ENCODE data around the gene NOMO2.
"Not testable (repeated sequence)": the region's sequence is repeated elsewhere in the genome, so short reads cannot be mapped to it uniquely, and the experiment has no call there.

NOMO2 gene

DNA sequence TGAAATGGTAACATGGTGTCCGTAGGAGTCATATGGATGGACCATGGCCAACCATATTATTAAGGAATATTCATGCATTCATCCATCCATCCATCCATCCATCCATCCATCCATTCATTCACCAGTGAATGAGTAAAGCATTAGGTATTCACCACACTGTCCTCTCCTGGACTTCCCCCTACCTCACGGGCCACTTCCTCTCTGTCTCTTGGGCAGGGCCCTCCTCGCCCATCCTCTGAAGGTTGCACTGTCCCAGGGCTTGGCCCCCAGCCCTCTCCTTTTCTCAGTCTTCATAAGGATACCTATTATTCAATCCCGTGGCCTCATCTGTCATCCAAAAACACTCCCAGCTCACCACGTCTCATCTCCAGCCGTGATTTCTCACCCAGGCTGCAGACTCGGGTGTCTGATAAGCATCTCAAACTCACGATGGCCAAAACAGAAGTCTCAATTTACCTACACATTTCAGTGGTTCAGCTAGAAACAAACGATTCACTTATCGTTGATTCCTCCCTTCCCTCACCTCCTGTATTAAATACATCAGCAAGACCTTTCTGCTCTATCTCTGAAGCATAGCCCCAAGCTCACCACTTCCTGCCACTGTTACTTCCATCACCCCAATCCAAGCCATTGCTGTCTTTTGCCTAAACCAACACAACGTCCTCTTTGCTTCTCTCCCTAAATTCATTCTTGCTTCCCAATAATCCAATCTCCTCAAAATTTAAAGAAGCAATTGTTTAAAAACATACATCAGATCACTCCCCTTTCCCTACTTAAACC is 69.6 kb downstream of the NOMO2 start:
- not testable (repeated sequence) for H3K9me3 ChIP-seq (ENCODE audit: insufficient read depth, low read depth, low read length); H3K4me3 ChIP-seq (ENCODE audit: low read length); H3K4me1 ChIP-seq (ENCODE audit: insufficient read depth, low read length); H3K27ac ChIP-seq (ENCODE audit: low read depth, low read length); H3K36me3 ChIP-seq (ENCODE audit: insufficient read depth, low read length); H3K27me3 ChIP-seq (ENCODE audit: insufficient read depth, low read length); H3K9ac ChIP-seq (ENCODE audit: low read depth, low read length)
- WGBS, result no CpG with 5 or more reads among the region's 11 CpGs

DNA sequence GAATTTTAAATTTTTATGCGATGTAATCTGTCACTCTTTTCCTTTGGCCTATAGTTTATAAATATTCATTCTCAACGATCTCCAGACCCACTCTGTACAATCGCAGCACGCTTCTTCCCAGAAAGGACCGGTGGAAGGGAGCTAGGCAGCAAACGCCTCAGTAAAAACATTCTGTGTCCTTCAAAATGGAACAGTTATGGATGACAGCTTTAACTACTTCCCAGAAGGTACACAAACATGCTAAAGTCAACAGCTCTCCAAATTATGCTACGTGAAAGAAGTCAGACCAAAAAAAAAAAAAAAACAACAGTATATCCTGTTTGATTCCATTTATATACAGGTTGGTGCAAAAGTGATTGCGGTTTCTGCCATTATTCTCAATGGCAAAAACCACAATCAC is 125.9 kb downstream of the NOMO2 start:
- H3K27ac ChIP-seq (ENCODE audit: low read depth, low read length); H3K9ac ChIP-seq (ENCODE audit: low read depth, low read length); H3K27me3 ChIP-seq (ENCODE audit: insufficient read depth, low read length); H3K4me3 ChIP-seq (ENCODE audit: low read length); H3K36me3 ChIP-seq (ENCODE audit: insufficient read depth, low read length); H3K9me3 ChIP-seq (ENCODE audit: insufficient read depth, low read depth, low read length); H3K4me1 ChIP-seq (ENCODE audit: insufficient read depth, low read length): not testable (repeated sequence)
- 100% methylated on average over 2 of the region's 8 CpGs for WGBS

DNA sequence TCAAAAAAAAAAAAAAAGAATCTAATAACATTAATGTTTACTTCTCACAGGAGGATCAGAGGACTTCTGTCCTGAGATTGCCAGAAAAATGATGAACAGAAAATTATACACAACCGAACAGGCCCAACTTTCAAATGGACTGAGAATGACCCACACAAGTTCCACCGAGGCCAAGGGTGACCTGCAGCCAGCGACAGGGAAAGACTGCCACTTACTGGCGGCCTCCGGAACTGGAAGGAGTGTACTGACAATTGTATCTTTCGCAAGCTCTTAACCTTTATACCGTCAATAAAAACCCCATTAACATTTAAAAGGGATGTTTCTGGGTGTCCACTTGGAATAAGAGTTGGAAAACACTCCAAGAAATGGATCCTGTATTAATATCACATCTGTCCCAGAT is 146.1 kb downstream of the NOMO2 start:
- not testable (repeated sequence) for H3K9ac ChIP-seq (ENCODE audit: low read depth, low read length); H3K27me3 ChIP-seq (ENCODE audit: insufficient read depth, low read length); H3K27ac ChIP-seq (ENCODE audit: low read depth, low read length); H3K4me1 ChIP-seq (ENCODE audit: insufficient read depth, low read length); H3K9me3 ChIP-seq (ENCODE audit: insufficient read depth, low read depth, low read length); H3K4me3 ChIP-seq (ENCODE audit: low read length); H3K36me3 ChIP-seq (ENCODE audit: insufficient read depth, low read length)
- no CpG with 5 or more reads among the region's 7 CpGs for WGBS

DNA sequence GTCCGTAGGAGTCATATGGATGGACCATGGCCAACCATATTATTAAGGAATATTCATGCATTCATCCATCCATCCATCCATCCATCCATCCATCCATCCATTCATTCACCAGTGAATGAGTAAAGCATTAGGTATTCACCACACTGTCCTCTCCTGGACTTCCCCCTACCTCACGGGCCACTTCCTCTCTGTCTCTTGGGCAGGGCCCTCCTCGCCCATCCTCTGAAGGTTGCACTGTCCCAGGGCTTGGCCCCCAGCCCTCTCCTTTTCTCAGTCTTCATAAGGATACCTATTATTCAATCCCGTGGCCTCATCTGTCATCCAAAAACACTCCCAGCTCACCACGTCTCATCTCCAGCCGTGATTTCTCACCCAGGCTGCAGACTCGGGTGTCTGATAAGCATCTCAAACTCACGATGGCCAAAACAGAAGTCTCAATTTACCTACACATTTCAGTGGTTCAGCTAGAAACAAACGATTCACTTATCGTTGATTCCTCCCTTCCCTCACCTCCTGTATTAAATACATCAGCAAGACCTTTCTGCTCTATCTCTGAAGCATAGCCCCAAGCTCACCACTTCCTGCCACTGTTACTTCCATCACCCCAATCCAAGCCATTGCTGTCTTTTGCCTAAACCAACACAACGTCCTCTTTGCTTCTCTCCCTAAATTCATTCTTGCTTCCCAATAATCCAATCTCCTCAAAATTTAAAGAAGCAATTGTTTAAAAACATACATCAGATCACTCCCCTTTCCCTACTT is 152.2 kb downstream of the NOMO2 start:
- no CpG with 5 or more reads among the region's 11 CpGs for WGBS

DNA sequence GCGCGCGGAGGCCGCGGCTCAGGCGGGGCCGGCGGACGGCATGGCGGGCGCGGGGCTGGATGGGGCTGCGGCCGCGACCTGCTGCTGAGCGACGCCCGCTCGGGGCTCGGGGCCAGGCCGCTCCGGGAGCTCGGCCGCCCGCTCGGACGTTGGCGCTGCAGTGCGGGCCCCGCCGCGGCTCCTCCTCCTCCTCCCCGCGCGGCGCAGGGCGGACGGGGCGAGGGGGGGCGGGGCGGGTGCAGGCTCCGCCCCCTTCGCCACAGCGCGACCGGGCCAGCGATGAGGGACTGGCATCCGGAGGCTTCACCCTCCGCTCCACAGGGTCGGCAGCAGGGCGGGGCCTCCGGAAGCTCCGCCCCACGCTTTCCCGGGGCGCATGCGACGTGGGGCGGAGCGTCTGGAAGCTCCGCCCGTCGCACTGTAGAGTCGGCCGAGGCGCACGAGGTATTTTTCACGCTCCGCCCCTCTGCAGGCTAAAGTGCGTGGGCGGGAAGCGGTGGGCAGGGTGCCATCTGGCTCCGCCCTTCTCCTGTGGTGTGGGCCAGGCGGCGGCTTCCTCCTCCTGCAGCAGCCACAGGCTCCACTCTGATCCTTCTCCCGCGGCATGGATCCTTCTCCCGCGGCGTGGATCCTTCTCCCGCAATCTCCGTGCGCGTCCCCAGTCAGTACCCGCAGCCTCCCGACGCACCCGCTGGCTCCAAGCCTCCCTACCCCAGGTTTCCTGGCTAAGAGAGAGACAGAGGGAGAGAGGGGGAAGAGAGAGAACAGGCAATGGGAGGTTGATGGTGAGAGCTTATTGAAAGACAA is 159.8 kb downstream of the NOMO2 start:
- not testable (repeated sequence) for H3K36me3 ChIP-seq (ENCODE audit: insufficient read depth, low read length); H3K4me3 ChIP-seq (ENCODE audit: low read length); H3K9ac ChIP-seq (ENCODE audit: low read depth, low read length); H3K27me3 ChIP-seq (ENCODE audit: insufficient read depth, low read length); H3K27ac ChIP-seq (ENCODE audit: low read depth, low read length); H3K9me3 ChIP-seq (ENCODE audit: insufficient read depth, low read depth, low read length); H3K4me1 ChIP-seq (ENCODE audit: insufficient read depth, low read length)
- no CpG with 5 or more reads among the region's 88 CpGs for WGBS

More for the DNA sequence above, 152.2 kb downstream of the NOMO2 start:
- H3K36me3 ChIP-seq (ENCODE audit: insufficient read depth, low read length); H3K9ac ChIP-seq (ENCODE audit: low read depth, low read length); H3K4me3 ChIP-seq (ENCODE audit: low read length); H3K9me3 ChIP-seq (ENCODE audit: insufficient read depth, low read depth, low read length); H3K27ac ChIP-seq (ENCODE audit: low read depth, low read length); H3K27me3 ChIP-seq (ENCODE audit: insufficient read depth, low read length); H3K4me1 ChIP-seq (ENCODE audit: insufficient read depth, low read length): not testable (repeated sequence)

DNA sequence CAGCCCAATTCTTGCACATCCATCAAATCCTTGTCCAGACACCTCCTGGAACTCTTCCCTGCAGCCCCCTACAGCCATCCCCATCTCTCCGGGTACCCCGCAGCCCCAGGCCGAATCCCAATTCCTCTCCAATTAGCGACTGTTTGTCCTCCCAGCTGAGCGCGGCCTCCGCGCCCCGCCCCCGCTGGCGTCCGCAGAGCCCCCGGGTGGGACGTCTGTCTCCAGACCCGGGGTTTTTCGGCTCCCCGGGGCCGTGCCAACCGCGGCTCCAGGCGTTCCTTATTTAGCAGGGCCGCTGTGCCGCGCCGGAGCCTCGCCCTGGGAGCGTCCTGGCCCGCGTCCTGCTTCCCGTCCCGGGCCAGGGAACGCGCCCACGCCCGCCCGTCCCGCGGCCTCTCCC is 160.7 kb downstream of the NOMO2 start:
- not testable (repeated sequence) for H3K9ac ChIP-seq (ENCODE audit: low read depth, low read length); H3K27ac ChIP-seq (ENCODE audit: low read depth, low read length); H3K9me3 ChIP-seq (ENCODE audit: insufficient read depth, low read depth, low read length); H3K4me1 ChIP-seq (ENCODE audit: insufficient read depth, low read length); H3K36me3 ChIP-seq (ENCODE audit: insufficient read depth, low read length); H3K27me3 ChIP-seq (ENCODE audit: insufficient read depth, low read length)
- WGBS, result 0% methylated on average over 12 of the region's 38 CpGs
- peak overlapping the region; percentile 35; the same call in 1 of the 2 replicates for H3K4me3 ChIP-seq (ENCODE audit: low read length)

DNA sequence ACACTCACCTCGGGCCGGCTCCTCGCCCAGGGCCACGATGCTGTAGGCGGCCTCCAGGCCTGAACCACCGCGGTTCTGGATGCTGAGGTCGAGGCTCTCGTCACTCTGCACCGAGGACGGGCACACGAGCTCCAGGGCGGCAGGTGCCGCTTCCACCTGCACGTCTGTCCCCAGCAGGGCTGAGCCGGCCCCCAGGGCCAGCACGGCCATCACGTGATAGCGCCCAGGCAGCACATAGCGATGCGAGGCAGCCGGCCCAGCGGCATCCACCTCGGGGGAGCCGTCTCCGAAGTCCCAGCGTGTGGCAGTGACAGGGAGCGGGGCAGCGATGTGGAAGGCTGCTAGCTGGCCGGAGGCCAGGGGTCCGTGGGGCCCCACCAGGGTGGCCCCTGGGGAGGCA is 167.5 kb downstream of the NOMO2 start:
- H3K27ac ChIP-seq (ENCODE audit: low read depth, low read length); H3K4me1 ChIP-seq (ENCODE audit: insufficient read depth, low read length); H3K9me3 ChIP-seq (ENCODE audit: insufficient read depth, low read depth, low read length); H3K36me3 ChIP-seq (ENCODE audit: insufficient read depth, low read length); H3K4me3 ChIP-seq (ENCODE audit: low read length); H3K9ac ChIP-seq (ENCODE audit: low read depth, low read length); H3K27me3 ChIP-seq (ENCODE audit: insufficient read depth, low read length): not testable (repeated sequence)
- 92% methylated on average over 8 of the region's 31 CpGs for WGBS

DNA sequence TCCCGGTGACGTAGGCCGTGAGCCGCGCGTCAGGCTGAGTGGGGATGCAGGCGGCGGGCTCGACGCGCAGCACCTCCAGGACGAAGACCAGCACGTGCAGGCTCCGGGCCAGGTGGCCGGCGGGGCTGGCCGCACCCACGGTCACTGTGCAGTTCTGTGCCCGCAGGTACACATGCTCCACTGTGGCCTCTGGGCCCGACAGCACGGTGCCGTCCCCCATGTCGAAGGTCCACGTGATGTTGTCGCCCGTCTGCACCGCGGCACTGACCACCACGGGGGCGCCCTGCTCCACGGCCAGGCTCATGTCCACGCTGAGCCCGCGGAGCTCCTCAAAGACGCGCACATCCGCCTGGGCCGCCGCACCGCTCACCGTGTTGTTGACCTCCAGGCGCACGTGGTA is 174.1 kb downstream of the NOMO2 start:
- H3K4me1 ChIP-seq (ENCODE audit: insufficient read depth, low read length); H3K27me3 ChIP-seq (ENCODE audit: insufficient read depth, low read length); H3K27ac ChIP-seq (ENCODE audit: low read depth, low read length); H3K9me3 ChIP-seq (ENCODE audit: insufficient read depth, low read depth, low read length); H3K36me3 ChIP-seq (ENCODE audit: insufficient read depth, low read length); H3K4me3 ChIP-seq (ENCODE audit: low read length); H3K9ac ChIP-seq (ENCODE audit: low read depth, low read length): not testable (repeated sequence)
- WGBS, result no CpG with 5 or more reads among the region's 43 CpGs

DNA sequence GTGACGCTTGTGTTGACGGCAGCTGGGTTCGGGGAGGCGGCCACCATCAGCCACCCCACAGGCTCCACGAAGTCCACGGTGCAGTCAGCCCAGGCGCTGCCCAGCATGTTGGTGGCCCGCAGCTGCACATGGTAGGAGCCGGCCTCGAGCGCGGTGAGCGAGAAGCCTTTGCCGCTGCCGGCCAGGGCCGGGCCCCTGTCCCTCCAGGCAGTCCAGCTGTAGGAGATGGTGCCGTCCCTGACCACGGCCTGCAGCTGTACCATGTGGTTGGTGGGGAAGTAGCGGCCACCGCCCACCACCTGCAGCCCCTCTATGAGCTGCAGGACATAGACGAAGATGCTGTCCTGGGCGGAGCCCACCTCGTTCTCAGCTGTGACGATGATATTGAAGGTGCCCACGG is 175.4 kb downstream of the NOMO2 start:
- not testable (repeated sequence) for H3K4me3 ChIP-seq (ENCODE audit: low read length)
- WGBS, result 95% methylated on average over 13 of the region's 25 CpGs

DNA sequence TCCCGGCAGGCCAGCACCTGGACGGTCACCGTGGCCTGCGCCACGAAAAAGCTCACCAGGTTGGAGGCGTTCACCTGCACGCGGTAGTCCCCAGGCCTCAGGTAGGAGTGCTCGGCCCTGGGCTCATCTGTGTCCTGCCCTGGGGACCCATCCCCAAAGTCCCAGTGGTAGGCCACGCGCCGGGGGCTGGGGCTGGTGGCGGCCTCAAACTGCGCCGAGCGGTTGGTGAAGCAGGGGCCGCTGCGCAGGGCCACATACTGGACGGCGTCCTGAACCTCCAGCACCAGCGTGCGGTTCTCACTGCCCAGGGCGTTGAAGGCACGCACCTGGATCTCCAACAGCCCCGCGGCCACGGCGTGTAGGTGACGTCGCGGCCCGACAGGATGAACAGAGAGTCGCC is 176.6 kb downstream of the NOMO2 start:
- H3K4me1 ChIP-seq (ENCODE audit: insufficient read depth, low read length); H3K9me3 ChIP-seq (ENCODE audit: insufficient read depth, low read depth, low read length); H3K9ac ChIP-seq (ENCODE audit: low read depth, low read length); H3K27me3 ChIP-seq (ENCODE audit: insufficient read depth, low read length); H3K27ac ChIP-seq (ENCODE audit: low read depth, low read length); H3K4me3 ChIP-seq (ENCODE audit: low read length); H3K36me3 ChIP-seq (ENCODE audit: insufficient read depth, low read length): not testable (repeated sequence)
- 96% methylated on average over 10 of the region's 33 CpGs for WGBS

More for the DNA sequence above, 175.4 kb downstream of the NOMO2 start:
- H3K9ac ChIP-seq (ENCODE audit: low read depth, low read length); H3K27me3 ChIP-seq (ENCODE audit: insufficient read depth, low read length); H3K27ac ChIP-seq (ENCODE audit: low read depth, low read length); H3K9me3 ChIP-seq (ENCODE audit: insufficient read depth, low read depth, low read length); H3K4me1 ChIP-seq (ENCODE audit: insufficient read depth, low read length); H3K36me3 ChIP-seq (ENCODE audit: insufficient read depth, low read length): not testable (repeated sequence)

DNA sequence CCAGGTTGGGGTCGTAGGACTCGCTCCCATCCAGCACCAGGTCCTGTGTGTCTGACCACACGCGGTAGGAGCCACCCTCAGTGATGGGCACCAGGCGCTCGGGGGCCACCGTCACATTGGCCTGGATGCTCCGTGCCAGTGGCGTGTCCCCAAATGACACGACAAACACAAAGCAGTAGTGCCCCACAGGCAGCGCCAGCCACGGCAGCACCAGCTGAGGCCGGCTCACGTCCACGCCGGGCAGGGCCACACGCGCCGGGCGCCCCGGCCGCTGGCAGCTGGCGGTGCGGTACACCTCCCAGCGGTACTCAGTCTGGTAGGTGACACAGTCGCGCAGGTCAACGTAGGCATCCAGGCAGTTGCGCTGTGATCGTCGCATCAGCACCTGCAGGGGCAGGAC is 177.0 kb downstream of the NOMO2 start:
- H3K4me1 ChIP-seq (ENCODE audit: insufficient read depth, low read length); H3K4me3 ChIP-seq (ENCODE audit: low read length); H3K9me3 ChIP-seq (ENCODE audit: insufficient read depth, low read depth, low read length); H3K36me3 ChIP-seq (ENCODE audit: insufficient read depth, low read length); H3K27me3 ChIP-seq (ENCODE audit: insufficient read depth, low read length); H3K9ac ChIP-seq (ENCODE audit: low read depth, low read length); H3K27ac ChIP-seq (ENCODE audit: low read depth, low read length): not testable (repeated sequence)
- 95% methylated on average over 12 of the region's 31 CpGs for WGBS

Data from HUES64 (cell line).